ENCODE measurements around the gene TCERG1.

The TCERG1 gene

GRCh38 chr5:146510559-146511125 lies 63.5 kb downstream of the TCERG1 start:
- TF ChIP-seq CTCF (IDR thresholded peaks at IDR 0.05; ENCODE audit: borderline replicate concordance, control extremely low read depth, extremely low read depth, insufficient read depth, missing control alignments), result no peak
- DNase-seq (ENCODE audit: low spot score), result no peak
- in situ Hi-C loops (cut with MboI; ENCODE audit: low sequenced_read_pairs, unreplicated experiment), result no loop called here

- TF ChIP-seq CTCF (IDR thresholded peaks at IDR 0.05; ENCODE audit: borderline replicate concordance, control extremely low read depth, extremely low read depth, insufficient read depth, missing control alignments), result no peak
- DNase-seq (ENCODE audit: low spot score), result no peak
- in situ Hi-C loops (cut with MboI; ENCODE audit: low sequenced_read_pairs, unreplicated experiment), result no loop called here
Observed at GRCh38 chr5:146513462-146513861, 66.3 kb downstream of the TCERG1 start.

GRCh38 chr5:146514575-146514974 lies 67.4 kb downstream of the TCERG1 start:
- in situ Hi-C loops (cut with MboI; ENCODE audit: low sequenced_read_pairs, unreplicated experiment), result no loop called here
- DNase-seq (ENCODE audit: low spot score), result no peak
- no peak for TF ChIP-seq CTCF (IDR thresholded peaks at IDR 0.05; ENCODE audit: borderline replicate concordance, control extremely low read depth, extremely low read depth, insufficient read depth, missing control alignments)

- in situ Hi-C loops (cut with MboI; ENCODE audit: low sequenced_read_pairs, unreplicated experiment), result no loop called here
- no peak for DNase-seq (ENCODE audit: low spot score)
- TF ChIP-seq CTCF (IDR thresholded peaks at IDR 0.05; ENCODE audit: borderline replicate concordance, control extremely low read depth, extremely low read depth, insufficient read depth, missing control alignments), result no peak
Observed at GRCh38 chr5:146515473-146516150, 68.5 kb downstream of the TCERG1 start.

GRCh38 chr5:146516151-146516475 lies 69.0 kb downstream of the TCERG1 start, which contains the start of gene GPR151:
Gene GPR151 (minus strand): TSS chr5:146516190. CDS start chr5:146516113, 77 bp downstream.
- no peak for TF ChIP-seq CTCF (IDR thresholded peaks at IDR 0.05; ENCODE audit: borderline replicate concordance, control extremely low read depth, extremely low read depth, insufficient read depth, missing control alignments)
- in situ Hi-C loops (cut with MboI; ENCODE audit: low sequenced_read_pairs, unreplicated experiment), result no loop called here
- no peak for DNase-seq (ENCODE audit: low spot score)

- no peak for TF ChIP-seq CTCF (IDR thresholded peaks at IDR 0.05; ENCODE audit: borderline replicate concordance, control extremely low read depth, extremely low read depth, insufficient read depth, missing control alignments)
- no peak for DNase-seq (ENCODE audit: low spot score)
- in situ Hi-C loops (cut with MboI; ENCODE audit: low sequenced_read_pairs, unreplicated experiment), result no loop called here
Observed at GRCh38 chr5:146519554-146519953, 72.4 kb downstream of the TCERG1 start.

Measured in GM13976 (cell line).